Large intestine (tissue), 3 donors: ENCODE results near the gene ERBIN. TPM values are rescaled to one million over a fixed set of nuclear protein-coding genes. Genes with fewer than 3 reads are reported as not detected.
A peak's percentile ranks its signal among the peaks of the same experiment; 100 is the strongest.
"Not testable (repeated sequence)": the region's sequence is repeated elsewhere in the genome, so short reads cannot be mapped to it uniquely, and the experiment has no call there.

ENCODE experiments used
- DNase-seq, 2 donors: peaks; one replicate each; pipeline versions ENCODE4 v3.0.0 to v3.0.0-alpha.2; 2013
- H3K27ac ChIP-seq: one replicate; pipeline ENCODE4 v1.5.1; 2013; ENCODE audit warnings: low read length
- H3K27me3 ChIP-seq: 2 replicates; pipeline ENCODE4 v1.6.1; 2013; ENCODE audit warnings: low read length; ENCODE audit not compliant: control insufficient read depth, insufficient read depth
- H3K36me3 ChIP-seq: 2 replicates; pipeline ENCODE4 v1.6.1; 2013; ENCODE audit warnings: low read length; ENCODE audit not compliant: control insufficient read depth, insufficient read depth
- H3K4me1 ChIP-seq: one replicate; pipeline ENCODE4 v1.6.1; 2013; ENCODE audit warnings: low read length; ENCODE audit not compliant: control insufficient read depth, insufficient read depth
- H3K4me3 ChIP-seq: one replicate; pipeline ENCODE4 v1.5.1; 2013; ENCODE audit warnings: low read length
- H3K9me3 ChIP-seq: one replicate; pipeline ENCODE4 v1.6.1; 2013; ENCODE audit warnings: mild to moderate bottlenecking, low read depth, low read length, moderate library complexity; ENCODE audit not compliant: control insufficient read depth
- WGBS: methylation state at CpG from one replicate; pipeline ENCODE4 v1.1.5; 2013; ENCODE audit warnings: low lambda C conversion rate; ENCODE audit not compliant: insufficient coverage; 5-methylcytosine and 5-hydroxymethylcytosine counted together
- polyA plus RNA-seq: library from polyadenylated mRNA; unstranded; fragments of 120-200 nt; gene quantifications from one replicate; pipeline ENCODE4 v1.2.1, GENCODE V29; 2013

ERBIN gene
- polyA plus RNA-seq, 1 donor: 121 TPM

GRCh38 chr5:66015196-66015960 lies 89.0 kb downstream of the ERBIN start:
- DNase-seq: peak in 1 of 2 donors; percentile 0
- no peaks in the 10 kb centered on the region for H3K4me1 ChIP-seq
- H3K36me3 ChIP-seq: peaks cover 23% of the 10 kb centered on the region
- no peak overlapping the region for H3K4me3 ChIP-seq
- no peaks in the 10 kb centered on the region for H3K27me3 ChIP-seq
- 80% methylated on average over 2 of the region's 6 CpGs for WGBS
- no peak overlapping the region for H3K27ac ChIP-seq
- no peaks in the 10 kb centered on the region for H3K9me3 ChIP-seq

GRCh38 chr5:66021585-66021984 lies 95.2 kb downstream of the ERBIN start:
- 100% methylated on average over 1 of the region's 1 CpG for WGBS
- DNase-seq: no peak

DNA sequence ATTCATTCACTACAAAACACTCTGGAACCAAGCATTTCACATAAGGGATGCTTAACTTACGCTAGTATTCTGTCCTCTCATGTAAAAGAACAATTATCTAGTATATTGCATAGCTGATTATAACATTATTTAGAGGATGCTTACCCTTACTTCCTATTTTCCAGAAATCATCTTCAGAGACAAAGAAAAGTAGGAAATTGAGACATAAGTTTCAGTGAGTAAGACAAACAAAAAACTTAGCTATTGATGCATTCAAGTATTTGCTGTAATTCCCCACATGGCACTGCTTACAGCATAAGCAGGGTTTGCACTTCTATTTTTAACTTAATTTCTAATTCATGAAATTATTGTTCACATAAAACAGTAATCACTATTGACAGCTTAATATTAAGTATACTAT lies 112.9 kb downstream of the ERBIN start:
- WGBS: no CpG with 5 or more reads among the region's 1 CpG
- no peaks in the 10 kb centered on the region for H3K9me3 ChIP-seq
- no peaks in the 10 kb centered on the region for H3K27me3 ChIP-seq
- H3K36me3 ChIP-seq: peaks cover 37% of the 10 kb centered on the region
- H3K27ac ChIP-seq: no peak overlapping the region
- no peak overlapping the region for H3K4me3 ChIP-seq
- H3K4me1 ChIP-seq: no peaks in the 10 kb centered on the region
- no peak for DNase-seq

More at GRCh38 chr5:66021585-66021984, 95.2 kb downstream of the ERBIN start:
- Histone ChIP-seq H3K9me3 (no peaks in the 10 kb centered on the region), H3K36me3 (peaks cover 16% of the 10 kb centered on the region), H3K4me1 (no peaks in the 10 kb centered on the region), H3K27me3 (no peaks in the 10 kb centered on the region), H3K27ac (no peak overlapping the region), H3K4me3 (no peak overlapping the region)

- no peaks in the 10 kb centered on the region for H3K4me1 ChIP-seq
- no CpG with 5 or more reads among the region's 1 CpG for WGBS
- no peak overlapping the region for H3K4me3 ChIP-seq
- H3K27ac ChIP-seq: no peak overlapping the region
- no peak for DNase-seq
- H3K27me3 ChIP-seq: no peaks in the 10 kb centered on the region
- no peaks in the 10 kb centered on the region for H3K9me3 ChIP-seq
- H3K36me3 ChIP-seq: peaks cover 40% of the 10 kb centered on the region
These were observed 113.3 kb downstream of the ERBIN start for GRCh38 chr5:66039701-66040100.

- H3K4me3 ChIP-seq: no peak overlapping the region
- H3K36me3 ChIP-seq: peaks cover 37% of the 10 kb centered on the region
- H3K27ac ChIP-seq: no peak overlapping the region
- no peaks in the 10 kb centered on the region for H3K27me3 ChIP-seq
- no peak for DNase-seq
- H3K9me3 ChIP-seq: no peaks in the 10 kb centered on the region
- H3K4me1 ChIP-seq: no peaks in the 10 kb centered on the region
- no CpG with 5 or more reads among the region's 1 CpG for WGBS
These were observed 115.3 kb downstream of the ERBIN start for GRCh38 chr5:66041627-66042026.

DNA sequence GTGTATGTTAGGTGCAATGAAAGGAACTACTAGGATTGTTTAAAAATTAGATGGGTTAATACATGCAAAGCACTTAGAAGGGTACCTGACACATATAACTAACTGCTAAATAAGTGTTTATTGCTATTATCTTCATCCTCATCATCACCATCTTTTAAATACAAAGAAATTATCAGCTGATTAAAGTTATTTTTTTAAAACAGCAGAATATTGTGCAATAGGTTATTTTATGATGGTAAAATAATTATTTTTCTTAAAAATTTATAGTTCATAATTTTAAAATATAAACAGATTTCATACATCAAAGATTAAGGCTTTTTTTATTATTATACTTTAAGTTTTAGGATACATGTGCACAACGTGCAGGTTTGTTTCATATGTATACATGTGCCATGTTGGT lies 130.9 kb downstream of the ERBIN start:
- WGBS: no CpG with 5 or more reads among the region's 1 CpG
- no peak overlapping the region for H3K4me3 ChIP-seq
- H3K27me3 ChIP-seq: no peaks in the 10 kb centered on the region
- DNase-seq: no peak
- H3K9me3 ChIP-seq: no peaks in the 10 kb centered on the region
- H3K36me3 ChIP-seq: peaks cover 19% of the 10 kb centered on the region
- no peaks in the 10 kb centered on the region for H3K4me1 ChIP-seq
- no peak overlapping the region for H3K27ac ChIP-seq

DNA sequence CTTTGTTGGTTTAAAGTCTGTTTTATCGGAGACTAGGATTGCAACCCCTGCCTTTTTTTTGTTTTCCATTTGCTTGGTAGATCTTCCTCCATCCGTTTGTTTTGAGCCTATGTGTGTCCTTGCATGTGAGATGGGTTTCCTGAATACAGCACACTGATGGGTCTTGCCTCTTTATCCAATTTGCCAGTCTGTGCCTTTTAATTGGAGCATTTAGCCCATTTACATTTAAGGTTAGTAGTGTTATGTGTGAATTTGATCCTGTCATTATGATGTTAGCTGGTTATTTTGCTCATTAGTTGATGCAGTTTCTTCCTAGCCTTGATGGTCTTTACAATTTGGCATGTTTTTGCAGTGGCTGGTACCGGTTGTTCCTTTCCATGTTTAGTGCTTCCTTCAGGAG lies 134.9 kb downstream of the ERBIN start:
- not testable (repeated sequence) for H3K4me3 ChIP-seq, H3K27me3 ChIP-seq, H3K27ac ChIP-seq, DNase-seq, H3K36me3 ChIP-seq, H3K9me3 ChIP-seq, H3K4me1 ChIP-seq
- 100% methylated on average over 1 of the region's 3 CpGs for WGBS

DNA sequence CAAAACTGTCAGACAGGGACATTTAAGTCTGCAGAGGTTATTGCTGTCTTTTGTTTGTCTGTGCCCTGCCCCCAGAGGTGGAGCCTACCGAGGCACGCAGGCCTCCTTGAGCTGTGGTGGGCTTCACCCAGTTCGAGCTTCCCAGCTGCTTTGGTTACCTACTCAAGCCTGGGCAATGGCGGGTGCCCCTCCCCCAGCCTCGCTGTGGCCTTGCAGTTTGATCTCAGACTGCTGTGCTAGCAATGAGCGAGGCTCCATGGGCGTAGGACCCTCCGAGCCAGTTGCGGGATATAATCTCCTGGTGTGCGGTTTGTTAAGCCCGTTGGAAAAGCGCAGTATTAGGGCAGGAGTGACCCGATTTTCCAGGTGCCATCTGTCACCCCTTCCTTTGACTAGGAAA lies 136.7 kb downstream of the ERBIN start:
- not testable (repeated sequence) for DNase-seq, H3K27me3 ChIP-seq, H3K4me1 ChIP-seq, H3K27ac ChIP-seq, H3K4me3 ChIP-seq, H3K9me3 ChIP-seq
- H3K36me3 ChIP-seq: peaks cover 15% of the 10 kb centered on the region
- no CpG with 5 or more reads among the region's 13 CpGs for WGBS

DNA sequence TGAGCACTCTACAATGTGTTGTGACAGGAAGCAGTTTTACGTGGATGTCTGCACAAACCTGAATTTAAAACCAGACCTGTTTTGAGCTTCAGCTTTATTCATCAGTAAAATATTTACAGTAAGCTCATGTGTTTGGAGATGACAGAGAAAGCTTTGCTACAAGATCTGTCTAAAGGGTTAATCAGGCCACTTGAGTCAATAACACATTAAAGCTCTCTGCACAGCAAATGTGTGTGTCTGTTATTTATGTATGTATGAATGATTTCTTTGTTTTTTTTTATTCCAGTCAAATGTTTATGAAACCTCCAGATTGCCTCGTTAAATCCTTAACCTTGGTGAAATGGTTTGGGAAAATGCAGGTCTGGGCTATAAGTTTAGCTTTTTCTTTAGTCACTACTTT lies 140.5 kb downstream of the ERBIN start:
- H3K4me1 ChIP-seq: no peaks in the 10 kb centered on the region
- H3K4me3 ChIP-seq: no peak overlapping the region
- DNase-seq: no peak
- no peak overlapping the region for H3K27ac ChIP-seq
- no peaks in the 10 kb centered on the region for H3K9me3 ChIP-seq
- peaks cover 30% of the 10 kb centered on the region for H3K36me3 ChIP-seq
- H3K27me3 ChIP-seq: no peaks in the 10 kb centered on the region
- WGBS: 80% methylated on average over 2 of the region's 2 CpGs

DNA sequence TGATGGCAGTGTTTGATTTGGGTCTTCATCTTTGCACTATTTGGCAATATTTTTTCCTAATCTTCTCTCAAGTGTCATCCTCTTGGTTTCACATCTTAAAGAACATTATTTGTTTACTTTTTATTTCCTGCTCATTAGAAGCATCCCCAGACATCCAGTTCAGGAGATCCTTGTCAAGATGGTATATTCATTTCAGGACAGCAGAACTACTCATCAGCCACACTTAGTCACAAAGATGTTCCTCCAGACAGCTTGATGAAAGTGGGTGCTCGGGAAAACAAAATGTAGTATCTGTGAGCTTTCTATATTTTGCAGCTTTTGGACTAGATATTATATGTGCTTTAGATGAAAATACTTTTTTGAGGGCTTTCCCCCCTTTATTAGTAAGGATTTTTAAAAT lies 145.7 kb downstream of the ERBIN start:
- Histone ChIP-seq H3K27me3 (no peaks in the 10 kb centered on the region), H3K36me3 (peaks cover 34% of the 10 kb centered on the region)
- WGBS: no CpG with 5 or more reads among the region's 1 CpG

DNA sequence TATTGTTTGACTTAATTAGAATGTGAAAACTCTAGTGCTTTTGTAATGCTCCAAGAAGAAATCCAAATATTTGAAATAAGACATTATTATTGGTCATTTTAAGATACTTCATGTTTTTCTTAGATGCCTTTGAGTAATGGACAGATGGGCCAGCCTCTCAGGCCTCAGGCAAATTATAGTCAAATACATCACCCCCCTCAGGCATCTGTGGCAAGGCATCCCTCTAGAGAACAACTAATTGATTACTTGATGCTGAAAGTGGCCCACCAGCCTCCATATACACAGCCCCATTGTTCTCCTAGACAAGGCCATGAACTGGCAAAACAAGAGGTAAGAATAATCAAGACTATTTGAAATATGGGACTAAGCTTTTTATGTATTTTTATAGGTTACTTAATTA lies 148.5 kb downstream of the ERBIN start:
- no peaks in the 10 kb centered on the region for H3K9me3 ChIP-seq
- no peaks in the 10 kb centered on the region for H3K27me3 ChIP-seq
- no peak for DNase-seq
- no peak overlapping the region for H3K27ac ChIP-seq
- H3K4me1 ChIP-seq: no peaks in the 10 kb centered on the region
- H3K36me3 ChIP-seq: peaks cover 32% of the 10 kb centered on the region
- no peak overlapping the region for H3K4me3 ChIP-seq

More for the DNA sequence above, 145.7 kb downstream of the ERBIN start:
- DNase-seq: no peak
- Histone ChIP-seq H3K9me3 (no peaks in the 10 kb centered on the region), H3K4me1 (no peaks in the 10 kb centered on the region), H3K27ac (no peak overlapping the region), H3K4me3 (no peak overlapping the region)
